ENCODE data around the gene ITIH4. TPM values are rescaled to one million over a fixed set of nuclear protein-coding genes. Genes with fewer than 3 reads are reported as not detected.

The ITIH4 gene
- 1 to 10 TPM in 3 of 4 donors, under 1 TPM in 1; 0.33 to 5.8 (median 3.4) TPM for total RNA-seq

GRCh38 chr3:52830535-52831258 is at the start of gene ITIH4:
TSS of gene ITIH4 (minus strand) at chr3:52830672. CDS start at chr3:52830642, 30 bp downstream.
- TF ChIP-seq, protein P1, sequence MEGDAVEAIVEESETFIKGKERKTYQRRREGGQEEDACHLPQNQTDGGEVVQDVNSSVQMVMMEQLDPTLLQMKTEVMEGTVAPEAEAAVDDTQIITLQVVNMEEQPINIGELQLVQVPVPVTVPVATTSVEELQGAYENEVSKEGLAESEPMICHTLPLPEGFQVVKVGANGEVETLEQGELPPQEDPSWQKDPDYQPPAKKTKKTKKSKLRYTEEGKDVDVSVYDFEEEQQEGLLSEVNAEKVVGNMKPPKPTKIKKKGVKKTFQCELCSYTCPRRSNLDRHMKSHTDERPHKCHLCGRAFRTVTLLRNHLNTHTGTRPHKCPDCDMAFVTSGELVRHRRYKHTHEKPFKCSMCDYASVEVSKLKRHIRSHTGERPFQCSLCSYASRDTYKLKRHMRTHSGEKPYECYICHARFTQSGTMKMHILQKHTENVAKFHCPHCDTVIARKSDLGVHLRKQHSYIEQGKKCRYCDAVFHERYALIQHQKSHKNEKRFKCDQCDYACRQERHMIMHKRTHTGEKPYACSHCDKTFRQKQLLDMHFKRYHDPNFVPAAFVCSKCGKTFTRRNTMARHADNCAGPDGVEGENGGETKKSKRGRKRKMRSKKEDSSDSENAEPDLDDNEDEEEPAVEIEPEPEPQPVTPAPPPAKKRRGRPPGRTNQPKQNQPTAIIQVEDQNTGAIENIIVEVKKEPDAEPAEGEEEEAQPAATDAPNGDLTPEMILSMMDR (IDR thresholded peaks at IDR 0.05; ENCODE audit: low read depth) = no peak

DNA sequence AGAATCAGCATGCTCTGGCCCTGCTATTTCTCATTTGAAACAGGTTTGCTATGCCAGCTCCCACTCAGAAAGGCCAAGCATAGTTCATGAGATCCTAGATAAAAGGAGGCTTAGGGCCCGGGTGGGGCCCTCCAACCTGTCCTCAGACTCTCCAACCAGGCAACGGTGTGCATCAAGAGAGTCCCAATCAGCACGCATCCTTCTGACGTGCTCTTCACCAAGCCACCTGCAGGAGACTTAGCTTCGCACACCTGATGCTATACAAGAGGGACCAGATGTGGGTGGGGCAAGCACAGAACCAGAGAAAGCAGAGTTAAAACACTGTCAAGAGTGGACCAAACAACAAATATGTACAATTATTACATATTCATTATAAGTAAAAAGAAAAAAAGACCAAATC is 49.6 kb upstream of the ITIH4 start:
- TF ChIP-seq, protein P1 (IDR thresholded peaks at IDR 0.05; ENCODE audit: low read depth) = no peak

GRCh38 chr3:52879581-52879980 is 49.1 kb upstream of the ITIH4 start:
- TF ChIP-seq, protein P1 (IDR thresholded peaks at IDR 0.05; ENCODE audit: low read depth) = no peak

DNA sequence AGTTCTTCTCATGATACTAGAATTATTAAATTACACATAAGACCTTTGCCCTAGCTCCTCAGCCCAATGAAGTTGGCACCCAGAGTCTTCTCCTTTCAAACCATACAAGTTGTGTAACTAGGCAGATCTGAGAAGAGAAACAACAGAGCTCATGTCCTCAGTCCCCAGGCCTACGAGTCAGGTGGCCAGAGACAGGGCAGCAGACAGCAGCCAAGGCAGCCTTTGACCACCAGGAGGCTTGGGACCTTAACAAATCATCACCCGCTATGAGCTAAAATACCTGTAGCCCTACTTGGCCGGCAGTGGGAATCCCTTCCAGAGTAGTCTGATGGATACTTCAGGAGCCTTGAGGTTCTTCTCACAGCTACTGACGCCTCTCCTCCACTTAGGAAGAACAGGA is 48.6 kb upstream of the ITIH4 start:
- TF ChIP-seq, protein P1 (IDR thresholded peaks at IDR 0.05; ENCODE audit: low read depth) = no peak

DNA sequence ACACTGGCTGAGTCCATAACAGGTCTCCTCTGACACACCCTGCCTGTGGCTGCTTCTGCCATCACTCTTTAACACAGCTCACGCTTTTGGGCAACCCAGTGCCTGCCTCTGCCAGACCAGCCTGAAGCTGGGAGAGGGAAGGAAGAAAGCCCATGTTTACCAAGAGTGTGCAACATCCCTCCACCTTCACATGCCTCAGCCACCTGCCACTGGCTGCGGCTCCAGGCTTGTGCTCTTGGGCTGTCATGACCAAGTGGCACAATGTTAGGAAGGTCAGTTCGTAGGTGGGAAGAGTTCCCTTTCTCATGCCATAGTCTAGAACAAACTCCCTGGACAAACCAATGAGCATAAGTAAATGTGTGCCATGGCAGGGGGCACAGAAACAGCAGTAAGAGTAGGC is 46.6 kb upstream of the ITIH4 start:
- TF ChIP-seq, protein P1 (IDR thresholded peaks at IDR 0.05; ENCODE audit: low read depth) = no peak

DNA sequence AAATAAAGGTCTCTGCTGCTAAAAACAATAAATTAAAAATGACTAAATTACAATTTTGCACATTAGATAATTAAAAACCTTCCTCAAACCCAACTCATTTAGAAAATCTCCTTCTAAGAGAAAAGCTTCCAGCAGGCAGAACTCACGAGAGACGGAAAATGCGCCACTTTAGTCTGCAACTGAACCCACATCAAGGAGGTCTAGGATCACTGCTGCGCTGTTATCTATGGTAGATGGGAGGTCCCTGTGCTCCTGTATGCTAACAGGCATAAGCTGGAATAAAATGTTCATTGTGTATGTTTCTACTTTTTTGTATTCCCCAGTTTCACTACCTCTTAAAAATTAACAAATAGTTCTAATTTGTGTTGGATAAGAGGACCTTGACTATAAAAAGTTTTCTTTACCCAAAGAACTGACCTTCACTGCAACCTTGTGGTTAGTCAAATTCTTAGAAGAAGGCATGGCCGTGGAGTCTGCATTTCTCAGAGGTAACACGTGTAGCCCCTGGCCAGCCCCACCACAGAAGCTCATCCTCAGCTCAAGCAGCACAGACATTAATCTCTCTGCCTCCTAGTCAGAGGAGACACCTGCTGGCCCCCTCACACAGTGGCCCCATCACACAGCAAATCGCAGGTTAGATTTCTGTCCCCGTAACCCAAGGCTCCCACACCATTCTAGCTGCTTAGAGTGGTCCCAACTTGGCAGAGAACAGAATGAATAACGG is 44.6 kb upstream of the ITIH4 start:
- TF ChIP-seq, protein P1 (IDR thresholded peaks at IDR 0.05; ENCODE audit: low read depth) = no peak

GRCh38 chr3:52874160-52874701 is 43.8 kb upstream of the ITIH4 start:
- TF ChIP-seq, protein P1 (IDR thresholded peaks at IDR 0.05; ENCODE audit: low read depth) = no peak

All from subcutaneous adipose tissue (tissue), 4 donors.